Fibroblast of the aortic adventitia (primary cell): ENCODE measurements around the gene ATG3. TPM values are rescaled to one million over a fixed set of nuclear protein-coding genes. Genes with fewer than 3 reads are reported as not detected.

Experiments
- DNase-seq: peaks from one replicate; pipeline ENCODE4 v3.0.0-alpha.2; 2010; ENCODE audit warnings: low read depth
- H3K4me3 ChIP-seq: 2 replicates; pipeline ENCODE4 v1.5.1; 2011; ENCODE audit warnings: low read depth, mild to moderate bottlenecking, control low read depth, low read length, moderate library complexity
- CTCF ChIP-seq: IDR thresholded peaks from 2 replicates; pipeline ENCODE4 v1.5.1; 2011; ENCODE audit warnings: mild to moderate bottlenecking, low read length, control low read depth, inconsistent platforms; ENCODE audit not compliant: insufficient read depth
- total RNA-seq: library from RNA; depleted of rRNA; stranded (reverse); fragments of >200 nt; gene quantifications from 2 replicates; pipeline ENCODE4 v1.2.3, GENCODE V29; 2012; ENCODE audit warnings: low replicate concordance

The ATG3 gene
- total RNA-seq = 80.4 and 90.4 TPM in 2 replicates

- H3K4me3 ChIP-seq = peak within 1 kb of the TSS; percentile 99
- TF ChIP-seq CTCF = no peak
- DNase-seq = peak; percentile 98
These were observed at the start of gene ATG3, which contains the start of gene SLC35A5 for GRCh38 chr3:112561734-112562529. ATG3 (minus strand) TSS chr3:112561962; CDS start chr3:112561528, 434 bp downstream. SLC35A5 (plus strand) TSS chr3:112562045; CDS start chr3:112563404, 1,359 bp downstream.

- TF ChIP-seq CTCF = no peak
- DNase-seq = peak; percentile 76
- H3K4me3 ChIP-seq = no peak overlapping the region
These were observed 48.4 kb upstream of the ATG3 start for GRCh38 chr3:112610121-112610520.

GRCh38 chr3:112607863-112608262 lies 46.1 kb upstream of the ATG3 start:
- no peak overlapping the region for H3K4me3 ChIP-seq
- TF ChIP-seq CTCF = no peak
- DNase-seq = no peak

- no peak overlapping the region for H3K4me3 ChIP-seq
- no peak for DNase-seq
- no peak for TF ChIP-seq CTCF
These were observed 44.3 kb upstream of the ATG3 start for GRCh38 chr3:112606098-112606497.

GRCh38 chr3:112605285-112605684 lies 43.5 kb upstream of the ATG3 start:
- no peak overlapping the region for H3K4me3 ChIP-seq
- peak; percentile 92 for DNase-seq
- no peak for TF ChIP-seq CTCF

- TF ChIP-seq CTCF = no peak
- DNase-seq = peak; percentile 94
- H3K4me3 ChIP-seq = no peak overlapping the region
These were observed 42.8 kb upstream of the ATG3 start for GRCh38 chr3:112604536-112604935.
